ENCODE data around the gene ZNF236.
"Not testable (repeated sequence)": the region's sequence is repeated elsewhere in the genome, so short reads cannot be mapped to it uniquely, and the experiment has no call there.

The ZNF236 gene

DNA sequence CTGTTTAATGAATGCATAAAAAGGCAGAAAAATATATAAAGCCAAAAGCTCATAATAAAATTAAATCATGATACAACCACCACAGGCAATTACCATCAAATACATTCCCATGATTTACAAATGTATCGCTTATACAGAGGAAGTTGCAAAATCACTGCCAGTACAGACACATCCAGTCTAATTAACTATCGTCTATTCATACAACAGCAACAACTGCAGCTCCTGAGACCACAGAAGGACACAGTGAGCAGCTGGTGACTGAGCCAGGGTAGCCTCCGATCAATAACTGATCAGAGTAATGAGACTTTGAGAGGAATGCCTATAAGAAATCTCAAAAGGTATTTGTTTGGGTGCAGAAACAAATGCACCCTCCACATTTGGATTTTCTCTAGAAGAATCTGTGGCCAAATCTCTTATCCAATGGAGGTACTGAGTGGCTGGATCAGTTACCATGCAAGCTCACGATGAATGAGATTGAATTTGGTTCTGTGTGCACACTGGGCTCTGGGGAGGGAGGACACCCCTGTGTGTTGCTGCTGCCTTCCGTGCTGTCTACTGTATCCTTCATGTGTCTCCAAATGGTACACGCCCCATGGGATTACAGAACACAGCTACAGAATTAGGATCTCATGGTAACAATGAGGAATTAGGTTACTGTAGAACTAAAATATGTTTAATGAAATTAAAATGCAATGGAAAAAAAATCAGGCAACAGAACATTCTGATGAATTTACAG, 190.6 kb downstream of the ZNF236 start:
- DNase-seq = no peak

- no peak for DNase-seq
These were observed 191.6 kb downstream of the ZNF236 start for GRCh38 chr18:77013811-77014521.

- no peak for DNase-seq
These were observed 192.2 kb downstream of the ZNF236 start for GRCh38 chr18:77014538-77014937.

- DNase-seq = no peak
These were observed 192.8 kb downstream of the ZNF236 start for GRCh38 chr18:77015169-77015568.

DNA sequence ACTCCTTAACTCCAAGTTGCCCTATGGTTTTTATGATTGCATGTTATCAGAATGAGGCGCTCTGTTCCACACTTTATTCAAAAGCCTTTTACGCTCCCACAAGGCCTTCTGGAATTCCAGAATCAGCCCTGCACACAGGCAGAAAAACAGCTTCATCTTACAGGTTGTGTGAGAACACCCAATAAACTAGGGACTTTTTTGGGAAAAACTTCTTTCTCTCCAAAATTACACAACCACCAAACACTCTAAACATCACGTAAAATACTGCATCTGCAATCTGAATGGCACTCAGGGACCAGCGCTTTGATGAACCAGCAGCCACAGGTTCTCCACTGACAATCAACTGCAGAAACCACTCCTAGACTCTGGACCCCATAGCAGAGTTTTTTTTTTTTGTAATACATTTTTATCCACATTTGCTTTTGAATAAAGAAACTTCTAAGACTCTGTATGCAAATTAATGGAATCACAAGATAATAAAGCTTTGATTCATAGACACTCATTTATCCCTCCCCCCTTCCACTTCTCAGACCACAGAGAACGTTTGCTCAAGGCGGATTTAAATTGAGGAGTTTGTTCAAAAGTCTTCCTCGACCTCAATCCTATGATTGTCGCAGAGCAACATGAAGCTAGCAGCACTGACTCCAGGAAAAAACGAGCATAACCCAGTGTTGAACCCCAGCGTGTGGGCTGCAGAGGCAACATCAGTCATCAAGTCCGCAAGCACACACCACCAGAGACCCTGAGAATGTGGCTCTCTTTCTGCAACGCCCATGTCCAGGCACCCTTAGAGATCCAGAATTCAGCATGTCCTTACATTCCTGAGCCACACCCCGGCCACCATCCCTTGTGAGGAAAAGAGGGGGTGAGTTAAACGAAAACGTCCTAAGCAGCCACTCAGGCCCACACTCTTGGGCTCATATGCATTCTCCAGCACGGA, 193.7 kb downstream of the ZNF236 start:
- DNase-seq = no peak

GRCh38 chr18:77016936-77017335, 194.6 kb downstream of the ZNF236 start:
- DNase-seq = no peak

DNA sequence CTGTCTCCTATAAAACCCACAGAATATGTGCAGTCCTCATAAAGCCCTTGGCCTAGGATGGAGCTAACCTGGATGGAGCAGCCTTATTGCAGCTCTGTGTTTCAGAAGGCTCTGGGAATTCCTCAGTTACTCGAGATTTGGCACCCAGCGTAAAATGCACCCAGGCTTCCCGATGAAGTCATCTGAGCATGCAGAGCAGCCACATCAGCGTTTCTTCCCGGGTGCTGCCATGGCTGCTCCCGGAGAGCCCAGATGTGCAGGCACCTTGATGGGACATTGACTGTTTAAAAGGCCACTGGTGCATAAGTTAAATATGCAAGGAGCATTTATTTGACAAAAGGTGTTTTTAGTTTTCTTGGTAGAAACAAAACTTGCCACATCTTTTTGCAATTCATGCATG, 195.0 kb downstream of the ZNF236 start:
- no peak for DNase-seq

DNA sequence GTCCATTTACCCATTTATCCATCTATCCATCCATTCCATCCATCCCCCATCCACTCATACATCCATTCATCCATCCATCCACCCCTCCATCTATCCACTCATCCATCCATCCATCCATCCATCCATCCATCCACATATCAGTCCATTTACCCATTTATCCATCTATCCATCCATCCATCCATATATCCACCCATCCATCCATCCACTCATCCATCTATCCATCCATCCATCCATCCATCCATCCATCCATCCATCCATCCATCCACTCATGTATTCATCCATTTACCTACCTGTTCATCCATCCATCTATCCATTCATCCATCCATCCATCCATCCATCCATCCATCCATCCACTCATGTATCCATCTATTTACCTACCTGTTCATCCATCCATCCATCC, 196.3 kb downstream of the ZNF236 start:
- DNase-seq = not testable (repeated sequence)

GRCh38 chr18:77019641-77020040, 197.3 kb downstream of the ZNF236 start:
- no peak for DNase-seq

Measured in effector CD8-positive, alpha-beta T cell (primary cell).